ENCODE measurements around the gene CCNA2.

The CCNA2 gene

DNA sequence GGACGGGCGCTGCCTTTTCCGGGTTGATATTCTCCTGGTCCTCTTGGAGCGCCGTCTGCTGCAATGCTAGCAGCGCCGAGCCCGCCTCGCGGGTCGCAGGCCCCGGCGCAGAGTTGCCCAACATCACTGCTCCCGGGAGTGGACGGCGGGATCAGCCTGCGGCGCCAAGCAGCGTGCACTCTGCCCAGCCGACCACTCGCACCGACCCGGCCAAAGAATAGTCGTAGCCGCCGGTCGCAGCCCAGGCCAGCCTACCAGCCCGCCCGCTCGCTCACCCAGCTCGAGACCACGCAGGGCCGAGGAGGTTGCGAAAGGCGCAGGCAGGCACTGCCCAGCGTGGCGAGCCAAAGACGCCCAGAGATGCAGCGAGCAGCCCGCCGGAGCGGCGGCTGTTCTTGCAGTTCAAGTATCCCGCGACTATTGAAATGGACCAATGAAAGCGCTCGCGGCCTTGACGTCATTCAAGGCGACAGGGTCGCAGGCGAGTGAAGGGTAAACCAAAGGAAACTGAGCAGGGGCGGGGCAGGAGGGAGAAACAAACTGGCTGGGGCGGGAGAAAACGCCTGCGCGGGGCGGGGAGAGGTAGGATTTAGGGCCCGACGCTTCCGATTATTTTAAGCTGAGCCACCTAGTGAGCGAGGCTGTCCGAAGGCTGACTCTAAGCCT, at the start of gene CCNA2:
Gene CCNA2 (minus strand): TSS at position 379 of the 666 bp plus-strand sequence. CDS start 255 bp downstream, at position 124.
- peak; percentile 91 for DNase-seq (ENCODE audit: low read depth)

DNA sequence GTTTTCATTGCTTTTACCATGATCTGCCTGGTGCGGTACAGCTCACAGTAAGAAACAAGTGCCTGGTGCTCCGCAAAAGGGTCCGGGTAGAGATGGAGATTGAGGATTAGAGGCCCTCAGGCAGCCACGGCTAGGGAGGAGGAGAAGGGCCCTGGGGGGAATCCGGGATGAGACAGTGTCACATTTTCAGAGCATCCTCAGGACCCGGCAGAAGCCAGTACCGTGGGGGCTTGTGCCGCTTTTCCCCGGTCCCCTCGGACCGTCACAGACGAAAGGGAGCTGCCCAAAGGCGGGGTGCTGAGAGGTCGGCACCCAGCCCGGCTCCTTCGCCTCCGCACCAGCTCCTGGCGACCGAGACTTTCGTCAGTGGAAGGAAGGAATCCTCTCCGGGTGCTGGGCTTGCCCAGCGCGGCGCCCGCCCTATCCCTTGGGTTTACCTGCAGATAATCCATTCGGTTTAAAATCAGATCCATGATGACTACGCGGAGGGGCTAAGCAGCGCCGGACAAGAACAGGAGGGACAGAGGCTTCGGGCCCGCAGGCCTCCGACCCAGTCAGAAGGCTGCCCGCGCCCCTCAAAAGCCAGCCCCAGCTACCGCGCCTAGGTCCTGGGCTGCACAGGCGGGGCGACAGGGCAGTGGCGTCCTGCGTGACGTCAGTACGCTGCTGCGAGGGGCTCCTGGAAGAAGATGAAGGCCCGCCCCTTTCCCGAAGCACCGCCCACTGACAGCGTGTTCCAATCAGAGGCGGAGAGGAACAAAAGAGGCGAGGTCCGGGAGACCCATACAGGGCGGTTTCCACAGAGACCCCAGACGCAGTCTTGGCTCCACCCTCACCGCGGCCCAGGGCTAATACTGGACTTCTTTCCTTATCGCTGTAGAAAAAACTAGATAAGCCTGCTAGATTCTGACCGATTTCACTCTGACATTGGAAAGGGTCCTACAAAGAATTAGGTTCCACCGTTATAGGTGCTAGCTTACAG, 46.4 kb upstream of the CCNA2 start, which contains the start of gene BBS7:
Gene BBS7 (minus strand): TSS at position 634 of the 982 bp plus-strand sequence. CDS start 161 bp downstream, at position 473.
- DNase-seq (ENCODE audit: low read depth) = peak; percentile 97

DNA sequence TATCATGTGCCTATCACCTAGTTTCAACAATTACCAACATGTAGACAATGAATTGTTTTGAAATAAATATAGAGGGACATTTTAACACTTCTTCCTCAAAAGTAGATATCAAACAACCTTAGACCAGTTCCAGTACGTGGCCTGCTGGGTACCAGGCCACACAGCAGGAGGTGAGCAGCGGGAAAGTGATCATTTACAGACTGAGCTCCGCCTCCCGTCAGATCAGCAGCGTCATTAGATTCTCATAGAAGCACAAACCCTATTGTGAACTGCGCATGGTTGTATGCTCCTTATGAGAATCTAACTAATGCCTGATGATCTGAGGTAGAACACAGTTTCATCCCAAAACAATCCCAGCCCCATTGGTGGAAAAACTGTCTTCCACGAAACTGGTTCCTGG, 40.1 kb upstream of the CCNA2 start:
- DNase-seq (ENCODE audit: low read depth) = no peak

DNA sequence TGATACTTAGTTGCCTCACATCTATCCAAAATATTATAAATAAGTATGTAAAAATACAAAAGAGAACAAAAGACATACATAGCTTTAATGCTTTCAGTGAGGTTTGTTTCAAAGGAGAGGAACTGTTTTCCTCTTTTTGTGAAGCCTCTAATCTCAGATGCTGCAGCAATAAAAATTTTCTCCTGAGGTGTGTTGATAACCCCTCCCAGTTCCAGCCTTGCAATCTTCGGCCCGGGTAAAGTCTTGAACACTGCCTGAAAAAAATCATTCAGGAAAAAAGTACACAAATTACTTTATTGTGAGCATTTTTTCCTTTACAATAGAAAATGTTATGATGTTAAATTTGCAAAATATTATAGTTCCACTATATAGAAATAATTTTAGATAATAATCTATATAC, 37.7 kb upstream of the CCNA2 start:
- no peak for DNase-seq (ENCODE audit: low read depth)

DNA sequence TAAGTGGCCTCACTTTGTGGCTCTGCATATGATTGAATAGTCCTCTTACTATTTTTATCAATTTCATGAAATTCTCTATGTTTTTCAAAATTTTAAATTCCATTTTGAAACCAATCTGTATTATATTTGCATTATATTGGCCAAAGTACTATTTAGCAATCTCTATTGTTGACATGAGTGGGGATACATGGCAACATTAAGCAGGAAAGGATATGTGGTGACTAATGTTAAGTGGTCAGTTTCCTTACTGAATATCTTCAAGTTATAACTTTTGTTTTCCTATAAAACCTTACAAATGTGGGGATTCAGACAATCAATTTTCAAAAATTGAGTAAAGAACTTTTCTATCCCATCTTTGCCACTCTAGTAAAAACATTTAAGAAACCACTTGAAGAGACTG, 36.4 kb upstream of the CCNA2 start:
- no peak for DNase-seq (ENCODE audit: low read depth)

DNA sequence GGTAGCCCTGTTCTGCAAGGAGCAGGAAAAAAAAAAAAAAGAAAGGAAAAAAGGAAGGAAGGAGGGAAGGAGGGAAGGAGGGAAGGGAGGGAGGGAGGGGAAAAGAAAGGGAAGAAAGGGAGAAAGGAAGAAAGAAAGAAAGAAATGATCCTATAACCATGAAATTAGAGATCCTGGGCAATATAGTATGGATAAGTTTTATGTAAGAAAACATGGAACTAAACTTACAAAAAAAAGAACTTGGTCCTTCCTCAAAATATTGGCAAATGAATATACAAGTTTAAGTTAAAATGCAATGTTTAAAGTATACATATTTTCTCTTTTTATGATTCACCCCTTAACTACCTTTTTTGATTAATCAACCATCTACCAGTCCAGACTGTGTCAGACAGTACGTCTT, 27.7 kb upstream of the CCNA2 start:
- no peak for DNase-seq (ENCODE audit: low read depth)

DNA sequence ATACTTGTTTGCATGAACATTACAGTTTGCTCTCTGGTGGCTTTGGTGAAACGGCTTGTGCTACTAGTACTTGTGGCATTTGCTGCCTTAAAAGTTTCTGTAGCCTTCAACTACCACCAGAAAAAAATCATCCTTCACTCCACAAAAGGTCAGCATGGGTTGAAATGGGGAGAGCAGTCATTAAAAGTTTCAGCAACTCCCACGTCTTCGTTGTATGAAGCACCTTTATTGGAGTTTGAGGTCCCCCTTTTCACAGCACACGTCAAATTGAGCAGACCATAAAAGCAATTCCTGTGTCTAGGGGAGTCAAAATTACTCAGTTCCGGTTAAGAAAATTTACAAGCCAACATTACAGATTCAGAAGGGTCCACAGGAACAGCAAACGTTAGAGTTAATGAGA, 23.0 kb upstream of the CCNA2 start:
- DNase-seq (ENCODE audit: low read depth) = no peak

DNA sequence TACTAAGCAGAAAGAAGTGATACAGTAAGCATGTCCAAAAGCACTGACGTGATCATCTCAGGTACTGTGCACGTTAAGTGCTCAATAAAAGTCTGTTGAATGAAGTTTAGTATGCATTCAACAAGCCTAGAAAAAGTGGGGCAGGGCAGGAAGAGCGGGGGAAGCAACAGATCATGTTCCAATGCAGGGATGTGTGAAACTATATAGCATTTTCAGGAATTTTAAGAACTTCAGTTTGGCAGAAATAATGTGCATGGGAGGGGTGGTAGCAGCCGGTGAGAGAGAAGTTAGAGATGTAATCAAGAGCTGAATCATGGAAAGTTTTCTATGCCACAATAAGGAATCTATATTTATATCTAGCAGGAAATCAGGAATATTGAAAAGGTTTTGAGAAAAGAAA, 19.2 kb upstream of the CCNA2 start:
- DNase-seq (ENCODE audit: low read depth) = no peak

DNA sequence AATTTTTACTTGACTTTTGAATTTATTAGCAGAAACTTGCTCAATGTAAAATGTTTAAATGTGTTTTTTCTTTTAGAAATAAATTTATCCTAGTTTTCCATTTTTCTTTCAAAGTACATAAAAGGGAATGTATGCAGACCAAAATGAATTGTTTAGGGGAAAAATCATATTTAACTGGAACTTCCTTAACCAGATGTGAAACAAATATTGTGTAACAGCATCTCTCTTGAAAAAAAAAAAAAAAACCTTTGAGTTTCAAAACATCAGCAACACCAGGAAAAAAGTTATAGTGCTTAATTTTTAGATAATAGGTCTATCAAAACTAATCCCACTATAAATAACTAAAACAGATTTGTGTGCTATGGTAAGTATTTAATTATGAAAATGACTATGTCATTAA, 14.5 kb upstream of the CCNA2 start:
- DNase-seq (ENCODE audit: low read depth) = no peak

DNA sequence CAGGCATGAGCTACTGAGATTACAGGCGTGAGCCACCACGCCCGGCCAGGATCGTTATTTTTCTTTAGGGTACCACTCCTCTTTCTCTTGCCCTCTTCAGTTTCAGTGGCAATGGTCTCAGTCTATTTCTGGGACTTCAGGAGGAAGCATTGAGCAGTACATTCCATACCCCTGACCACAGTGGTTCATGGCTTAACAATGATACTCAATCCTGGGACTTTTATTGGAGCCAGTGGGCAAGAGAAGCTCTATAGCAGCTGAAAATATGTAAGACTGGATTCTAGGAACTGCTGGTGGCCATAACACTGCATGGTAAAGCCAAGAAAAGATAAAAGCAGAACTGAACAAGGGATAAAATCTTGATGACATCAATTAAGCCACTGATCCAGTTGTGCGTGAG, 5.8 kb upstream of the CCNA2 start:
- no peak for DNase-seq (ENCODE audit: low read depth)

DNA sequence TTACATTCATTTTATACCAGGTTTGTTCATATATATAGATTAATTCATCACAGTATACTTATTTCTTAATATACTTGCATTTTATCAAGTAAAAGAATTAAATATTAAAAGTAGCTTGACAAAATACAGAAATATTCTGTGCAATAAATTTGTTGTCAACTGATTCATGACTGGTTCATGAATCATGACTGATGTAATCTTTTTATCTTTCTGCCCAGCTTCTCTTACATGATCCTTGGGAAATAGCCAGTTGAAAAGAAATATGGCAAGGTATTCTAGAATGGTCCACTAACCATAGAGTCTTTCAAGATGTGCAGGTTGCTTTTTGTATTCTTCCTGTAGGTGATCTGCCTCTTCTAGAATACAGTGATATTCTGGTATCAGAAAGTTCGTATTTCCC, 4.2 kb upstream of the CCNA2 start:
- DNase-seq (ENCODE audit: low read depth) = no peak

DNA sequence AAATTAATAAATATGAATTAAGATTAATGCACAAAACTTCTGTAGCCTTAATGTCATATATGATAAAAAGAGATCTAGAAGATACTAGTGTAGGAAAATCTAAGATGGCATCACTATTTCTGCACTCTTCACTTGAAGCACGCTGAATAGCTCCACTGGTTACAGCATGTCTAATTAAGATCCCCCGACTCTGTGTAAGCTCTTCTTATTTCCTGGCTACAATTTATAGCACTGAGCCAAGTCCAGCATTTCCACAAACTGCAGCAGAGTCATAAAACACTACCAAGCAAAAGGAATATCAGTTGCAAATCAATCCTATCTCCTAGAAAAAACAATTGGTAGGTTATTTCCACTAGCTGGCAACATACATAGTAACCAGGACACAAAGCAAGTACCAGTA, 1.3 kb upstream of the CCNA2 start:
- DNase-seq (ENCODE audit: low read depth) = no peak

DNA sequence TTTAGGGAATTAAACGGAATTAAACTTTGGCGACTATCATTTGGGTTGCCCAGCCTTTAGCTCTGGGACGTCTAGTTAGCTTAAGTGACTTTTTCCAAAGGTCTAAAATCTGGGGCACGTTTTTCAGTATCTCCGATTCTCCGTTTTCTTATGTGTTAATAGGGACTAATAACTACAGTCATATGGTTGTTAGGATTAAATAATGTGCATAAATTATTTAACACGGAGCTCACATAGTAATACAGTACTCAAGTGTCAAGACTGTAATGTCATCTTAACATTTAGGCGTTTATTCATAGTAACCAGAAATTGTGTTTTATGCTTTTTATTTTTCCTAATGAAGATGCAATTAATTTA, 466 bp upstream of the CCNA2 start:
- no peak for DNase-seq (ENCODE audit: low read depth)

DNA sequence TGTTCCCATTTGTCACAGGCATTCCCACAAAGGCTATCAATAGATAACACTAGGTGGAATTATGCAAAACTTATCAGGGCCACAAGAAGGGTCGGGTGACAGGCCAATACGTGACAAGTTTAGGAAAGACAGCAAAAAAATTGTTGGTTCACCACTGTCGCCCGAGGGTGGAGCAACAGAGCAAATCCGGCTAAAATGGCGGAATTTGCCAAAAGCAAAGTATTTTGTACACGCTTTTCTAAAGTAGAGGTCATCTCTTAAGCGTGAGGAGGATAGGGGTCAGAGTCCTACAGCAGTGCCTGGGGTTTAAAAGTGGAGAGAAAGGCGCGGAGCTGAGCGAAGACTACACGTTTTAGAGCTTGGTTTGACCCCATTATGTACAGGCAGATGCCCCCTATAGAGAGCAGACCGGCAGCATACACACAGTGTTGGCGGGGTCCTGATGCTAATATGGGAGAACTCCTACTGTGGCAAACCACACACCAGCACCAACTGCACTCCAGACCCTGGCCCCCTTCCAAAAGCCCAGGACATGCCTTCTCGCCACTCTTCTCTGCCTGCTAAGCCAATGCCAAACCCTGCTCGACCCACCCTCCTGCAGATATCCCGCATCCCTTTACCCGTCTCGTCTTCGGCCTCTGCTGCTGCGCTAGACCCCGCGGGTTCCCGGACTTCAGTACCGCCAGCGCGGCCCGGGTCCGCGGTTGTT, 733 bp downstream of the CCNA2 start:
- DNase-seq (ENCODE audit: low read depth) = no peak

DNA sequence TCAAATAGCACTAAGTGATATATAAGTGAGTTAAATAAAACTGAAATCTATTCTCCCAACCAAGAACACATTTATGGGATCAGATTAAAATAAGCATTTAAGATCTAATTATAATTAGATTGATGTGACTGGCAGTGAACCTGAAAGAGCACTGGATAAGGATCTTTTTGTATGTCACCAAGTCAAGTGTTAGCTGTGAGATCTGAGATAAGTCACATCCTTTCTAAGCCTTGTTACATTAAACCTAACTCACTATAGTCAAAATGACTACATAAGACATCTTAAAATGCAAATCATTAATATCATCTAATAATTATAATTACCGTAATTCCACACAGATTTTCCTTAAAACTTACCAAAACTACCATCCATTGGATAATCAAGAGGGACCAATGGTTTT, 1.6 kb downstream of the CCNA2 start:
- no peak for DNase-seq (ENCODE audit: low read depth)

DNA sequence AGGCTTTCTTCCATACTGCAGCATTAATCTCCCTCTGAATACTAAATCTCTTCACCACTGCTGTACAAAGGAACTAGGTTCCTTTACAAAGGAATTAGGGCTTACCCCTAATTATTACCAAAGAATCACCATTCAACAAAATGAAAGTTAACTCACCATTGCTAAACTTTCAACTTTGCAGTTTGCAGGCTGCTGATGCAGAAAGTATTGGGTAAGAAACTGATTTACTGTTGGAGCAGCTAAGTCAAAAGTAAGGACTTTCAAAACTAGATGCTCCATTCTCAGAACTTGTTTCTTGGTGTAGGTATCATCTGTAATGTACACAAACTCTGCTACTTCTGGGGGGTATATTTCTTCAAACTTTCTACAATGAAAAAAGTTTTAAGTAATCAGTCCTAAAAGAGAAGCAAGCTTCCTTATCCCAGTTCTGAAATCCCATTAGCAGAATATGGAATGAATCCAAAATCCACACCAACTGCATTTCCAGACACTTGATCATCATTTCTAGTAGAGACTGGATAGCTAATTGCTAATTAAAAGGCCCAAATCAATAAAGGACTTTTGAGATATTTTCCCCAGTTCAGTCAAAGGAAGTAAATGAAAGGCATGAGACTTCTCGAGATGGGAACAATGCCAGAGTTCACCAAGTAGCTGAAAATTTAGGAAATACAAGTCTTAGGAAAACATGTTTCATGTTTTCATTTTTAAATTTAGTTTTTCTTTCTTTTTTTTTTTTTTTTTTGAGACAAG, 4.3 kb downstream of the CCNA2 start:
- DNase-seq (ENCODE audit: low read depth) = no peak

DNA sequence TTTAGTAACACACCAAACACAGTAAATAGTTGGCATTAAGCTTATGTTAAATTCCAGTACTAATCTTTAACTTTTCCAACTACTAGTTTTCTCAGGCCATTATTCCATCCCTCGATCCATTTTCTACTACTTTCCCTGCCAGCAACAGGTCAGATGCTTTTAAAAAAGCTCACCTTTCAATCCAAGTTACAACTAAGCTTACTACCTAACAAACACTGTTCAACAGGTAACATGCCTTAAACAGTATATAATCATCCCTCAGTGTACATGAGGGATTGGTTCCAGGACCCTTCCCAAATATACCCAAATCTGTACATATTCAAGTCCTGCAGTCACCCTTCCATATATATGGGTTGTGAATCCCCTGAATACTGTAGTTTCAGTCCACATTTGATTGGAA, 5.5 kb downstream of the CCNA2 start:
- no peak for DNase-seq (ENCODE audit: low read depth)

DNA sequence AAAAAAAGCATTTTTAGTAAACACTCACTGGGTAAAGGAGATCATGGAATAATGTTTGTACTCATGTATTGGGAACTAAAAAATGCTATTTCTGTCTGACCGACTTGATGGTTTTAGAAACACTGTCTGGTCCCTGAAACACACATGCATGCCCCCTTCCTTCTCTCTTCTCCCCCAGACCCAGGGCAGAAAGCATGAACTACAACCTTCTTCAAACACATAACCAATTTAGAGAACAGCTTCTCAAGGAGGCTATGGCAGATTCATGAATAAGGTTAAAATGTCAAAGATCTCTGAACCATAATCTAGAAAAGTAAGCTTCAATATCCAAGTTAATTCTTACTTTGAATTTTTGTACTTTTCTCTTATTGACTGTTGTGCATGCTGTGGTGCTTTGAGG, 6.0 kb downstream of the CCNA2 start:
- no peak for DNase-seq (ENCODE audit: low read depth)

DNA sequence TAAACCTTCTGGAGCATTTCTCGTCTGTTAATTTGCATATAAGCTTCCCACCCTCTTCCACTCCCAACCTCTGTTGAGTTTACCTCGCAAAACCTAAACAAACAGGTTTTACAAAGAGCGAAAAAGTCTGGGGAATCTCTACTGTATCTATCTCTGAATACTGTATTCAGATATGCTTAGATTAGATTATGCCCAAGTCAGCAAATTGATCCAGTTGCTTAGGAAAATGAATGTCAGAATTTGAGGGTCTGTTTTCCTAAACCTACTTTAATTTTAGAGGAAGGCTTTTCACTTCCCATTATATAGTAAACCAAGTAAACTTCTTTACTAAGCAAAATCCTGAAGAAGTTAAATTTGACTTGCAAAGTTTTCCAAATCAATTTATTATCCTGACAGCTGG, 6.7 kb downstream of the CCNA2 start:
- no peak for DNase-seq (ENCODE audit: low read depth)

DNA sequence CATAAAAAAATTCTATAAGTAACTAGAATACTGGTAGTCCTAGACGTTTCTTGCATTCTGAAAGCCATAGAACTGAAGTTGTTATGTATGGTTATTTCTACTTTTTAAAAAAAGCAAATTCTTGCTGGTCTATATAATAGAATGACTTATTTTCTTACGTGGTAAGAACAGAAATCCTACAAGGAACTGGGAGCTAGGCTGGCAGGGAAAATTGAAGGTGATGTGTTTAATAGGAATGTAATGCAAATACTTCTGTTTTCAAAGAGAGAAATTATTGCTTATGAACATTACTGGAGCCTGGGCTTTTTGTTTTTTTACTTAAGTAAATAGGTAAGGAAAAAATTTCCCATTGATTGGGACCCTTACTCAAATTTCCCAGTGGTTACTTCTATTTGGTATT, 8.9 kb downstream of the CCNA2 start:
- DNase-seq (ENCODE audit: low read depth) = no peak

DNA sequence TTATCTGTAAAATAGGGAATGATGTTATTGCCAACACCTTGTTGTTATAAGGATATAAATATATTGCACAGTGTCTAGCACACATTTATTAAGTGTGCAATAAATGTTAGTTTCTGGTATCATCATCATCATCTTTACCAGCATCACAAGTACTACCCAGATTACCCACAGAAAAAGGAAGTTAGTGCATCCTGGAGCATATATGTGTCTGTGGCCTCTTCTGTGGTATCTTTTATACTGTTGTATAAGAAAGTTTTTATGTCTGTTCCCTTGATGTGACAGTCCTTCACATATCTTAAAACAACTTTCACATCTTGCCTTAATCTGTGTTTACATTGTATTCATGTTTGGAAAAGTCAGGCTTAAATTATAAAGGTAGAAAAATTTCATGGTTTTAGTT, 12.6 kb downstream of the CCNA2 start:
- no peak for DNase-seq (ENCODE audit: low read depth)

DNA sequence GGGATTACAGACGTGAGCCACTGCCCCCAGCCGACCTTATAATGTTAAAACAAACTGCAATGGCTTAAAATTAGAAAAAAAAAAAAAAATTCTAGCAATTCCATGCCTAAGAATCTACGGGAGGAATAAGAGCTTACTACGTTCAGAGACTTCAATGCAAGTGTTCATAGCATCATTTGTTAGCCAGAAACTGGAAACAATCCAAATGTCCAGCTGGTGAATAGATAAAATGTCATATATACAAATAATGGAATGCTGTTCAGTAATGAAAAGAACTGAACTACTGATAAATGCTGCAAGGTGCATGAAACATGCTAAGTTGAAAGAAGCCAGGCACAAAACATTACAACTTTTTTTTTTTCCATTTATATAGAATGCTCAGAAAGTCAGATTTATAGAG, 17.3 kb downstream of the CCNA2 start:
- no peak for DNase-seq (ENCODE audit: low read depth)
